ENCODE data around the gene KIF16B. TPM values are rescaled to one million over a fixed set of nuclear protein-coding genes. Genes with fewer than 3 reads are reported as not detected.
A peak's percentile ranks its signal among the peaks of the same experiment; 100 is the strongest.

The KIF16B gene
- total and polyA plus RNA-seq, 2 of the 13 experiments (the other 11 are each of a cell fraction or from before 2014, with no cell fraction given) = 6.9 to 18.0 TPM

- no peak for TF ChIP-seq ZNF687 (CRISPR knock-in tag; IDR thresholded peaks at IDR 0.05)
- TF ChIP-seq ZNF431 (CRISPR knock-in tag; IDR thresholded peaks at IDR 0.05; ENCODE audit: borderline replicate concordance, low read depth) = no peak
- peak; percentile 24; the same call in 1 of the 2 replicates for TF ChIP-seq CEBPB (IDR thresholded peaks at IDR 0.05; ENCODE audit: borderline replicate concordance, low read depth, low read length)
- TF ChIP-seq ZNF224 (CRISPR knock-in tag; IDR thresholded peaks at IDR 0.05) = no peak
- TF ChIP-seq ZNF160 (CRISPR knock-in tag; IDR thresholded peaks at IDR 0.05) = no peak
- 0 out of 2 replicates have a peak, but pooled peaks have one; percentile 18 for TF ChIP-seq ZNF7 (CRISPR knock-in tag; IDR thresholded peaks at IDR 0.05)
- 0 out of 2 replicates have a peak, but pooled peaks have one; percentile 45 for TF ChIP-seq ZBTB3 (CRISPR knock-in tag; IDR thresholded peaks at IDR 0.05; ENCODE audit: borderline replicate concordance, low read depth)
- no peak for TF ChIP-seq ZHX1 (CRISPR knock-in tag; IDR thresholded peaks at IDR 0.05; ENCODE audit: low read depth)
- peak; percentile 83 for TF ChIP-seq ARID3A (IDR thresholded peaks at IDR 0.05; ENCODE audit: low read depth, low read length)
- TF ChIP-seq ZSCAN9 (CRISPR knock-in tag; IDR thresholded peaks at IDR 0.05; ENCODE audit: borderline replicate concordance) = peak; percentile 77
- peak; percentile 64; the same call in 1 of the 2 replicates for TF ChIP-seq IRF2 (CRISPR knock-in tag; IDR thresholded peaks at IDR 0.05)
- TF ChIP-seq ZBTB43 (CRISPR knock-in tag; conservative IDR thresholded peaks at IDR 0.05) = 0 out of 2 replicates have a peak, but pooled peaks have one; percentile 48
- TF ChIP-seq PCBP1 (IDR thresholded peaks at IDR 0.05; ENCODE audit: borderline replicate concordance, low read depth, low read length) = no peak
- peak; percentile 24; the same call in 1 of the 2 replicates for TF ChIP-seq MAX (IDR thresholded peaks at IDR 0.05)
- TF ChIP-seq SRF (IDR thresholded peaks at IDR 0.05; ENCODE audit: low read depth, low read length) = peak; percentile 9; the same call in 1 of the 2 replicates
- TF ChIP-seq MYC (CRISPR knock-in tag; IDR thresholded peaks at IDR 0.05; ENCODE audit: borderline replicate concordance) = no peak
- TF ChIP-seq ZBTB2 (CRISPR knock-in tag; IDR thresholded peaks at IDR 0.05; ENCODE audit: low read depth) = no peak
- TF ChIP-seq PHF5A (CRISPR knock-in tag; IDR thresholded peaks at IDR 0.05; ENCODE audit: low read depth, unreplicated experiment) = no peak
Measured at GRCh38 chr20:16475225-16475624, 98.0 kb downstream of the KIF16B start (continued).
